ENCODE measurements around the gene CASZ1.

Gene CASZ1

DNA sequence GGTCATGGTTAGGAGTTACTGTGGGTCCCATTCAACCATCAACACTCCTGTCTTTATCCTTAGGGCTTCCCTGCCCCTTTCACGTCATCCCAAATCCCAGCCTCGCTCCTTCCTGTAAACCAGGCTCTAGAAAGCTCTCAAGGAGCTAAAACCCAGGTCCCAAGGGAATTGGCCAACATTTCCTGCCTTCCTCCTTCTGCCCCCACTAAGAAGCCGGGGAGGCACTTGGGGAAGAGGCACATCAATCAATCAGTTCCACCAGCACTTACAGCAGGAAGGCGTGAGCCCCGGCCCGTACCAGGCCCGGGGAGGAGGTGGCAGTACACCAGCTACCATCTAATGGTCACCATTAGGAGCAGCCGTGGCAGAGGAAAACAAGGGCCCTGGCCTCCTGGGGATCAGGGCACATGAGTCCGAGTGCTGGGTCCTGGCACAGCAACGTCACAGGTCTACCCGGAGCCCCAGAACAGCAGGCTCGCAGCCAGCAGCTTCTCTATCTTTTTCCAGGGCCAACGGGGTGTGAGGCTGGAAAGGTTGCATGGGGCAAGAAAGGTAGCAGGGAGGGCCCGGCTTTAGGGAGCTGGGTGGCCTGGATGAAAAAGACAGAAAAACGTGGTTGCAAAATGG lies 108.6 kb downstream of the CASZ1 start:
- DNase-seq (ENCODE audit: low read depth in 2 of 2), result no peak

DNA sequence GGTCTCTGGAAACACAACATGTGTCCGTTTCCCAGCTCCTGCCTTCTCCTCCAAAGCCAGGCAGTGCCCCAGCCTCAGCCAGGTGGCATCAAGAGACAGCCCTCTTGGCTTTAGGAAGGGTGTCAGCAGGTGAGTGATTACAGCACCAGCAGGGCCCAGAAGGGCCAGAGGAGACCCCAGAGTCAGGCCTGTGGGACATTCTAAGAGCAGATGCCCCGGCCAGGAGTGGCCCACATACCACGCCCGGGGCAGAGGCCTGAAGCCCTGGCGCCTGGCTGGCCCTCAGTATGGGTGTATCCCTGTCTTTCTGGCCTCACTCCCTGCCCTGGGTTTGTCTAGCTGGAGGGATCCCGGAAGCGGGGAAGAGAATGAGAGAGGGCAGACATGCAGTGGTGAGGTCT lies 109.2 kb downstream of the CASZ1 start:
- DNase-seq (ENCODE audit: low read depth in 2 of 2), result no peak

DNA sequence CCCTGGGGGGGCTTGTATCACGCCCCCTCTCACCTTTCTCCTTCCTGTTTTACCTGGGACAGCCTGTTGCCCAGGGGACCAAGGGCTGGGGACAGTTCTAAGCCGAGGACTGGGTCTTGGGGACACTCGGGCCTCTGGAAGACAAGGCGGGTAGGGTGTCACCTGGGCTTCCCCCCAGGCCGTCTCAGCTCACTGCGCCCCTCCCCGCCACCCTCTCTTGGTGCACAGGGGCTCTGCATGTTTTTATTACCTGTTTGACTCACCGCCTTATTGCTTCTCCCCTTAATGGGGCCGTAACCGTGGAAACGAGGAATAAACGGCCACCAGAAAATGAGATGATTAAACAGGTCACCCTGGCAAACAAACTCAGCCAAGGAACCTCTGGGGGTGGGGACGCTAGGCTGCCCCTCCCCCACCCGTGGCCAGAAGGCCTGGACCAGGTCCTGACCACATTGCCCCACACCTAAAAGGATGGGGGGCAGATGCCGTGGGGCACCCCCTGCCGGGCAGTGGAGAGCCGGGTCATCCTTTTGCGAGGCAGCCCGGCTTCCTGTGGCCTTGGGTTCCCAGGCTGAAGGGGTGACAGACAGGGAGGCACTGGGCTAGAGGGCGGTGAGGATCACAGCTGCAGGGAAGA lies 109.9 kb downstream of the CASZ1 start:
- no peak for DNase-seq (ENCODE audit: low read depth in 2 of 2)

DNA sequence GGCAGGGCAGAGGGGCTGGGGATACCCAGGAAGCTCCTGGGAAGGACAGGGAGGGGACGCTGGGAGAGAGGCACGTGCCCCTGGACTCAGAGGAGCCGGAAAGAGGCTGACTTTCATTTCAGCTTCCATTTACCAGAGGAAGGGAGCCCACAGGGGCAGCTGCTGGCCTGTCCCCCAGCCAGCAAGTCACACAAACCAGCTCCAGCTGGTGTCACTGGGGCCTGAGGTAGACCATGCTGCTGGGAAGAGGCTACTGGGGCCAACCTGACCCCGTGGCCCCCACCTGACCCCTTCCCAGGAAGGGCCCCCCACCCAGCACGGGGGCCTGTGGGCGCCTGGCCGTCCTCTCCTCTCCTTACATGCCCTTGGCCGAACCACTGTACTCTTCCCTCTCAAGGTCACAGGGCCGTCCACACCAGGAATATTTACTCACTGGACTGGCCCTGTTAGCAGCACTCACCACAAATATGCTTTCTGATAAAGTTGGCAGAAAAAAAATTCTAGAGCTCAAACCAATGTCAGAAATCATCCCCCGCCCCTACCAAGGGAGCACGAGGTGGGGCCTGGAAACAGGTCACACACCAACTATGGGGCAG lies 110.5 kb downstream of the CASZ1 start:
- DNase-seq (ENCODE audit: low read depth in 2 of 2), result no peak

DNA sequence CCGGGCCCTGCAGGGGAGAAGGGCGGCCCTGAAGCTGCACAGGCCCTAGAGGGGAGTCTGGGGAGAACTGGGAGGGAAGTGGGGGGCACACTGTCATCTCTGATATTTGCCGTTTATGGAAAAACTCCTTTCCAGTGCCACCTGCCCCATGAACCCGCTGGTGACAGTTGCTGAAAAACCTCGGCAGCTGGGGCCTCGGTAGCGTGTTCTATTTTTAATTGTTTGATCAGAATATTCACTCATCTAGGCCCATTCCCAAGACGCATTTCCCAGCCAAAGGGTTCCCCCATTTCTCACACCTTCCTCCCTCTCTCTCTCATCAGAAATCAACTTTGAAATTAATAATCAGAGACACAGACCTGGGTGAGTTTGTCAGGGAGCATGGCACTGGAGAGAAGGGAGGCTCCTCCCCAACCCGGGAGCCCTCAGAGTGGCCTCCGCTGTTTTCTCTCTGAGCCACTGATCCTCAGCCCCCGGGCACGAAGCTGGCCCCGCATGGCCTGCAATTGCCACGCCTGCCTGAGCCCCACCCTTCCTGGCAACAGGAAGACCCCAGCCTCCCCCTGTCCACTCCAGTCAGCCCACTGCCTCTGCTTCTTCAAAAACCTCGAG lies 111.1 kb downstream of the CASZ1 start:
- DNase-seq (ENCODE audit: low read depth in 2 of 2), result no peak

DNA sequence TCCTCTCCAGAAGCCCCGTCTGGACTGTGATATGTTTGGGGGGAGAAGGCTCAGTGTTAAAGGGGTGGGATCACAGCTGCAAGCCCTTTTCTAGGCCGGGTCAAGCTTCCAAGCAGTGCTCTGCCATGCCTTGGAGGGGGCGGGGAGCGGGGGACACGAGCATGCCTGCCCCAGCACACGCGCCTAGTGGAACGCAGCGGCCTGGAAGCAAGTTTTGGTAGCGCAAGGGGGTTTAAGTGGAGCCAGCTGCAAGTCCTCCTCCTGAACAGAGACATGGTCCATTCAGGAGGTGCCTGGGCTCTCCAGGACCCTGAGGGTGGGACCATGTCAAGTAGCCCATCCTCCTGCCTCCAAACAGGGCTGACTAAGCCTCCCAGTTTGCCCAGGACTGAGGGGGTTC lies 112.2 kb downstream of the CASZ1 start:
- DNase-seq (ENCODE audit: low read depth in 2 of 2), result no peak

DNA sequence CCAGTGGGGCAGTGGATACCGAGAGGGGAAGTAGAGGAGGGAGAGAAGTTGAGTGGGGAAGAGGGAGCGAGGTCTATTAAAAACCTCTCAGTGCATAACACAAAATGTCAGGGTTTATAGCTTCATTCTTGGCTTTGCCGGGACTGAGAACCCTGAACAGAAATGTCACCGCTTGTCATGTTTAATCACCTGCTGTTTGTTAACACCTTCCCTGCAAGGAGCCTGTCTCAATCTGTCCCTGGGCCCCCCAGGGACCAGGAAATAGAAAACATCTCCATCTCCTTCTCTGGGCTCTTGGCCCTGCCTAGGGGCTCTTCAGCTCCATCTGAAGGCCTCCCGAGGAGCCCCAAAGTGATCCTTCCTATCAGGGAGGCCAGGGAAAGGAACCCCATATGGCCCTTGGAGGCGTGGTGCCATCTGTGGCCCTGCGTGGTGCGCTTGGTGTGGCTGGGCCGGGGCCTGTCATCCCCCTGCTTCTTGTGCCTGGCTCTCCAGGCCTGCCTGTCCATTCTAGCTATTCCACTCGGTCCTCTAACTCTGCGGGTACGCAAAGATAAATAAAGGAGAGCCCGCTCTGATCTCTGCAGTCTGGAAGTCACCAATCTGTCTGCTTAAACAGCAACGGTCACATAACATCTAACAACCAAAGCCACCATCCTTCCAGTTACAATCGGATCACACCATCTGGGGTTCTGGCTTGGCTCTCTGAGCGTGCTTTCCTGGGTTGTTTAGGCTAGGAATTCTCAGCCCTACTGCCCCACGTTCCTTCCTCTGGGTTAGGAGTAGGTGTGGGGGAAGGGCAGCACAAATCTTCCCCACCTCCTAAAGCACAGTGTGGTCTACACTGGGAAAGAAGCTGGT lies 113.8 kb downstream of the CASZ1 start:
- no peak for DNase-seq (ENCODE audit: low read depth in 2 of 2)

DNA sequence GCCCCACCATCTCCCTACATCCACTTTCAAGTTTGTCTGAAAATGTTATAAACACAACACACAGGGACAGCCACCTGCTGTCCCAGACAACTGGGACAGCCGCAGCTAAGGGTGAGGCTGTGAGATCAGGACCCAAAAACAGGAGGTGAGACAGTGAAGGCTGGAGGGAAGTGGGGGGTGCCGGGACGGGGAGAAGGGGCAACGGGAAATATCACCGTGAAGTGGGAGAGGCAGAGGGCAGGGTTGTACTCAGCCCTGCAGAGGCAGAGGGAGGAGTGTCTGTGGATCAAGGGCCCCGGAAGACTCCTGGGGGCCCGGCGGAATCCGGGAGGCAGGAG lies 114.4 kb downstream of the CASZ1 start:
- DNase-seq (ENCODE audit: low read depth in 2 of 2), result no peak

DNA sequence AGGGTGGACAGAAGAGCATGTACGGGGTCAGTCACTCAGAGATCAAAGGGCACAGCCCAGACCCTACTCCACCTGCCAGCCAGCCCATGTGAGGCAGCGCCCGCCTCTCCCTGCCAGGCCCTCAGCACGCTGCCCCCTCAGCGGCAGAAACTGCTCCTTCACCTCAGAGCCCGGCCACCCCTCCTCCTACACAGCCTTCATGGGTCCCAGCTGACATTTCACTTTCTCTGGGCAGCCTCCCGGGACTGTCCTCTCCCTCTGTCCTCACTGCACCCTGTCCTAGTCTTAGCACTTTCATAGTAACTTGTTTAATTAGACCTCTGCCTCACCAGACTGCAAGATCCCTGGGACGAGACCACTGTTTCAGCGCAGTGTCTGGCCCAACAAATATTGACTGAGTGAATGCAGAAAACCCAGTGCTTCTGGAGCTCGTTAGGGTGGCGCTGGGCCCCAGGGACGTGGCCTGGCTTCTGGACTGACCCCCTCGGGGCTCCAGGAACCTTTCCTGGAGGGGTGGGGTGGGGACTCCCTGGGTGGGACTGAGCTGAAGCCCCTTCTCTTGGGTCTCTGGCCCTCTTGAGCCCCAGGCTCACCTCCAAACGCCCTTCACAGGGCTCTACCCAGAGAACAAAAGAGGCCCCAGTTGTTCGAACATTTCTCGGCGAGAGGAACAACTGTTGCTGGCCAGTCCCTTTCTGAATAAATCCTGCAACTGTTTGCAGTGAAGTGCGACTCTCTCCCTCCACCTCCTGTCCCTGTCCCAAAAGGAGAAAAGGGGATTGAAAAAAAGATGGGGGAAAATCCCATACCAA lies 114.9 kb downstream of the CASZ1 start:
- DNase-seq (ENCODE audit: low read depth in 2 of 2), result no peak

DNA sequence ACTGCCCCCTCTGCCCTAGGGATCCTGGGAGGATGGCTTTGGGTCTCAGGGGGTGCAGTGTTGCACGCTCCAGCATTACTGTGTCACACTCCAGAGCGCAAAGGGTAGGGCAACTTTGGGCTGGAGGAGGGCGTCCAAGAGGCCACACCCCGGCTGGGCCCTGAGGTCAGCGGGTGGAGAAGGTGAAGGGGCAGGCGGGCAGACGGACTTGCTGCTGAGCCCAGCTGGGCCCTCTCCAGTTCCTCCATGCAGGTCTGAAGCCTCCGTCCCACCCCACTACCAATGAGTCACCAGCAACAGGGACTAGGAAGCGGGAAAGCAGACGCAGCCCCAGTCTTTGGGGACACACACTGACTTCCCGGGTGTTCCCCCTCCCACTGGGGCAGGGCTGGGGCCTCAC lies 116.0 kb downstream of the CASZ1 start:
- no peak for DNase-seq (ENCODE audit: low read depth in 2 of 2)

DNA sequence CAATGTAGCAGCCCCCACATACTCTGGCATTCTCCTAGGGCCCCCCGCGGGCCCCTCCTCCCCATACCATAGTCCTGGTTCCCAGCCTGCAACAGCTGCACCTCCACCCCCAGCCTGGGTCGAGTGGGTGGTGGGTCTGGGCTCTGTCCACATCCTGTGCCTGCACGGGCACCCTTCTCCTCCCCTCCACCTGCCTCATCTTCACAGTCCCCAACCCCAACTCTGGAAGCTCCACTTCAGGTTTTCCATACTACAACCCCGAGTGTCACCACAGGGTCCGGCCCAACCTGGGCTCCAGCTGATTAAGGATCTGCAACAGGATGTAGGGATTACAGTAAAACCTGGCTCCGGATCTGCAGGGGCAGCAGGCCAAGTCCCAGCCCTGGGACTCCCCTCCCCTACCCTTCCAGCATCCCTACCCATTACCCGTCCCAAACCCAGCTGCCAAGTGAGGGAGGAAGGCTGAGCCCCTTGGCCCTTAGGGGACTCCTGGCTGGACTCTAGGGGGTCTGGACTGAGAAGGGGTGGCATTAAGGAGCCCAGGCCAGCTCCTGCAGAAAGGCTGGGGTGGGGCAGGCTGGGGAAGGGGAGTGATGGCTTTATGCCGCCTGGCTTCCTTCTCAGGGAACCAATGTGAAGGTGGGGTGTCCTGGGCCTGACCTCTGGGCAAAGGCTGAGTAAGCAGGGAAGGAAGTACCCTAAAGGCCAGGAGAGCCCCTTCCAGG lies 116.8 kb downstream of the CASZ1 start:
- DNase-seq (ENCODE audit: low read depth in 2 of 2), result no peak

DNA sequence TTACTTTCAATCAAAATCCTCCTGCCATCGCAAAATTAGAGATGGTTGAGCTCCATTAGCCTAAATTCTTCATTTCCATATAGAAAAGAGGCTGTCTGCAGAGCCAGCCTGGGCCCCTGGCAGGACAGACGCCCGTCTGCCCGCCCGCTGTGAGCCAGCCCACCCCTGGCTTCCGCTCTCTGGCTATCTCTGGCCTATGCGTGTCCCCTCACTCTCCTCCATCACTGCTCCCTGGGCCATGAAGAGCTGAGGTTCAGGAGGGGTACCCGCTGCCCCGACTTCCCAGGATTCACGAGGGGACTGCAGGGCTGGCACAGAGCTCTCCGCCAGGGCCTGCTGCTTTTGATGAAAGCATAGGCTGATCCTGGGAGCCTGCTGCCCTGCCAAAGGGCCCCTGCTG lies 117.6 kb downstream of the CASZ1 start:
- no peak for DNase-seq (ENCODE audit: low read depth in 2 of 2)

DNA sequence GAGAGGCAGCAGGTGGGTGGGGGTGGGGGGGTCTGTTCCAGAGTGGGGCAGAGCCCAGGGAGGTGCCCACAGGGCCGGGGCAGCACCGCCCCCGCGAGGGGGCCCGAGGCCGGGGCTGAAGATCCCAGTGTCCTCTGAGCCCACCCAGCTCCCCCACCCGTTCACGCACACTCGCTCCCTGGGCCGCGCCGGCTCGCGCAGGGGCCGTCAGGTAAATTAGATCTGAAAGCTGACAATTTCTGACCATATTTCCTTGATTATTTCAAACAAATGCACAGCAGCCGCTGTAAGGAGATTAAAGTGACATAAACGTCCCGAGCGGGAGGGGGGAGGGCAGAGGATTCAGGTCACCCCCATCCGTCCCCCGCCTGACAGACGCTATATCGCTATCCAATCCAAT lies 118.0 kb downstream of the CASZ1 start:
- no peak for DNase-seq (ENCODE audit: low read depth in 2 of 2)

DNA sequence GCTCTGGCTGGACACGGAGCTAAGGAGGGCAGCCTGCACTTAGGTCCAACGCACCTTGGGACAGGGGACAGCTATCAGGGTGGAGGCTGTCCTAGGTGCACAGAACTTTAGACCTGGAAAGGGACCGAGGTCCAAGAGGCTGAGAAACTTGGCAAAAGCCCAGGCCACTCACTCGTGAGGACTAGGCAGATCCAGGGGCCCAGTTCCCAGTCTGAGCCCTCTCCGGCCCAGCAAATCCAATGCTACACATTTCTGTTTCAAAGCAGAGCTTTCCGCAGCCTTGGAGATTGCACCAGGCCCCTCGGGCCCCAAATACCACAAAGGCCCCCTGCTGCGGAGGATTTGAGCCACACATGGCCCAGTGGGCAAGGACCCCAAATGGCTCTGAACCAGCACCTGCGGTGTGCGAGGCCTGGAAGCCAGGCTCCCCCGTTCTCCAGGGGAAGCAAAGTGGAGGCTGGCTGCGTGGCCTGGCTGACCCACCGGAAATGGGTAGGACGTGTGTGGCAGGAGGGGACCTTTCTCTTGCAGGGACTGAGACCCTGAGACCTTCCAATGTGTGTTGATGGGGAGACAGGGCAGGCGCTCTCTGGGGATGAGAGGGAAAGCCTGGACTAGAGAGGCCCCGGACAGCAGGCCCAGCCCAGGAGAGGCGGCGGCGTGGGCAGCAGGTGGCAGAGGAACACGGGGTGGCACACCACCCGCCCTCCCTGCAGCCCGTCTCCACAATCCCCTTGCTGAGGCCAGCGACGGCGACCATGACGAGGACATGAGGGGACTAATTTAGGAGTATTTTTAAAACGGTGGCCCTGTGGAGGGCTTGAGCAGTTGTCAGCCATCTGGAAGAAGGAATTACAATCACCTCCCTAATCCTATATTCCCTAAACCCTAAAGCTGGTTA lies 118.7 kb downstream of the CASZ1 start:
- DNase-seq (ENCODE audit: low read depth in 2 of 2), result no peak

DNA sequence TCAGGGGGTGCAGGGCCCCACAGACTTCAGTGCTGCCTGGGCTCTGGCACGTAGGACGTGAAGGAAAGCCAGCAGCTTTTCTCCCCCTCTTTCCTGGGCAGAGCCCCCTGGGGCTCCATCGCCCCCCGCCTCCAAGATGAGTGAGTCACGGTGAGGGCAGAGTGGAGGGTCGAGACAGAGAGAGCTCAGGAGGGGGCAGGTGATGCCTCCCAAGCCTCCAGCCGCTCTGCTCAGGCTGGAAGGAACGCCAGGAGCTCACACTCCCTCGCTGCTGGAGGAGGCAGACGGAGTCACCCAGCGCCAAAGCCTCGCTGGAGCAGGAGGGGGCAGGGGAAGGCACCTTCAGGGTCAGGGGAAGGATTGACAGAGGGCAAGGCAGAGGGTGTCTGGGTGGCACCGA lies 119.5 kb downstream of the CASZ1 start:
- DNase-seq (ENCODE audit: low read depth in 2 of 2), result no peak

DNA sequence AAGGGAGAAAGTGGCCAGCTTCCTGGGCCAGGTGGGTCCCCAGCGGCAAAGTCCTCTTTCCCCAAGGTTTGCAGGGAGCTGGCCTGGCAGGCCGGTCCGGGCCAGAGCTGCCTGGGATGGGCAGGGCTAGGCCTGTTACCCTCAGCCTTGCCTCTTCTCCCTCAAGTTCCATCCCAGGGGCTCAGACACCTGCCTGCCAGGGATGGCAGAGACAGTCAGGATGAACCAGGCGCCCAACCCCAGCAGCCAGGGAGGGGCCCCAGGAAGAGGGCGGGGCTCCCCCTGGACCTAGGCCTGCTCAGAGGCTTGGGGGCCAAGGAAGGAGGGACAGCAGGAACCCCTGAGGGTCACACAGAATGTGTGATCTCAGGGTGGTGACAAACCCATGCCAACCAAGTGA lies 120.6 kb downstream of the CASZ1 start:
- DNase-seq (ENCODE audit: low read depth in 2 of 2), result no peak

DNA sequence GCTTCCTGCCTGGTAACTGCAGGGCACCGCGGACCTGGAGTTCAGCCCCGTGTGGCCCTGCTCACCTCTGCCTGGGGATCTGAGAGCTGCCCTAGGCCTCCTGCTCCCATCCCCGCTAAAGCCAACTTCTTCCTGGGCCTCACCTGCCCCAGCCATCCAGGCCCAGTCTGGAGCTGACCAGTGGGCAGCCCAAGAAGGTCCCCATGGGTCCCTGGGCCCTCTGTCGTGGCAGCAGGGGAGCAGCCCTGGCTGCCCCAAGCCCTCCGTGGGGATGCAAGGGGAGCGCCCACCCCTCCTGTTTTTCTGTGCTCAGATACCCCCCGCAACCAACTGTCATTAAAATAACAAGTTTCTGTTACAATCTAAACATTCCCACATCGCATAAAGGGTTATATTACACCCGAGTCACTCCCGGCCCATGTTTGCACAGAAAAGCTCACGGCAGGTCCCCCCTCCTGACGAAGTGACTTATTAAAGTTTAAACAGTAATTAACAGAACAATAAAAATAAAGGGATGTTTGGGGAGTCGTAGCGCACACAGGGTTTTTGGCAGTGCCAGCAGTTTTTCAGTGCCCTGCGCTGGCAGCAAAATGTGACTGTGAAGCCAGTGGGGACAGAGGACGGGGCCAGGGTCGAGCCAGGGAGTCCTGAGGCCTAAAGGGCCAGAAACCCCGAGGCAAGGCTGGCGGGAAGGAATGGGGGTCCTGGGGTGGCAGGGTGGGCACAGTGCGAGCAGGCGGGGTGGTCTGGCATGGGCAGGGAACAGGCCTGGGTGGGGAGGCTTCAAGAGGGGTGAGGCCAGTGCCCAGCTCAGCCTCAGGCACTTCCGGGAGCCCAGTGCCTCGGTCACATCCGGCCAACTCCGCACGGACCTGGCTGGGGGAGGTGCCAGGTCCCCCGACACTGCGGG lies 121.5 kb downstream of the CASZ1 start:
- no peak for DNase-seq (ENCODE audit: low read depth in 2 of 2)

DNA sequence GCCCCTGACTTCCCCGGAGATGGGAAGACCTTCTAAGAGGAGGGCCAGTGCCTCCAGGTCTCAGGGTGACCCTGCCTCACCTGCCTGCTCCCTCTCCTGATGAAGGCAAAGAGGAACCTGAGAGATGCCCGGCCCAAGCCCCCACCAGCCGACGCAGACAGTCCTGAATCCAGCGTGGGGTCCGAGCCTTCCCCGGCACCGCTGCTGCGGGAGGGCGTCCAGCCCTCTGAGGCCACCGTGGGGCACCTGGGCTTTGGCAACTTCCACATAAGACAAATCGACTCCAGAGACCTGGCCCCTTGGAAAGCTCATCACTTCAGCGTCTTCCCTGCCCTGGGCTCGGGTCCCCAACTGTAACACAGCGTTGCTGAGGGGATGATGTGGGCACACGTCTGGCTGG lies 122.2 kb downstream of the CASZ1 start:
- no peak for DNase-seq (ENCODE audit: low read depth in 2 of 2)

Data from stimulated activated CD4-positive, alpha-beta T cell treated with anti-CD3 and anti-CD28 coated beads, Interleukin-4, amount 100 ng/mL, for 48 hours (primary cell).